MG63 (cell line): ENCODE measurements around the gene STK26. TPM values are rescaled to one million over a fixed set of nuclear protein-coding genes. Genes with fewer than 3 reads are reported as not detected.
"Not testable (repeated sequence)": the region's sequence is repeated elsewhere in the genome, so short reads cannot be mapped to it uniquely, and the experiment has no call there.

Source experiments
- DNase-seq: peaks from one replicate; pipeline ENCODE4 v3.0.0-alpha.2; 2020
- H3K27me3 ChIP-seq: fragments of 250-450 bp; sonication (Bioruptor Pico); 2 replicates; pipeline ENCODE4 v1.5.1; 2020; ENCODE audit warnings: mild to moderate bottlenecking, moderate library complexity
- H3K36me3 ChIP-seq: fragments of 250-450 bp; sonication (Bioruptor Pico); 2 replicates; pipeline ENCODE4 v1.5.1; 2020; ENCODE audit warnings: mild to moderate bottlenecking, moderate library complexity
- H3K4me3 ChIP-seq: fragments of 250-450 bp; sonication (Bioruptor Pico); 2 replicates; pipeline ENCODE4 v1.5.1; 2020; ENCODE audit warnings: mild to moderate bottlenecking, moderate library complexity
- H3K9me3 ChIP-seq: fragments of 250-450 bp; sonication (Bioruptor Pico); 2 replicates; pipeline ENCODE4 v1.5.1; 2020; ENCODE audit warnings: mild to moderate bottlenecking, moderate library complexity
- total RNA-seq: library from RNA; depleted of rRNA; stranded (reverse); fragments of >200 nt; shearing (Covaris generic); gene quantifications from 2 replicates; pipeline ENCODE4 v1.2.3, GENCODE V29; 2014; ENCODE audit warnings: low replicate concordance; rRNA removed

The STK26 gene
- 4.5 and 12.3 TPM in 2 replicates for total RNA-seq

DNA sequence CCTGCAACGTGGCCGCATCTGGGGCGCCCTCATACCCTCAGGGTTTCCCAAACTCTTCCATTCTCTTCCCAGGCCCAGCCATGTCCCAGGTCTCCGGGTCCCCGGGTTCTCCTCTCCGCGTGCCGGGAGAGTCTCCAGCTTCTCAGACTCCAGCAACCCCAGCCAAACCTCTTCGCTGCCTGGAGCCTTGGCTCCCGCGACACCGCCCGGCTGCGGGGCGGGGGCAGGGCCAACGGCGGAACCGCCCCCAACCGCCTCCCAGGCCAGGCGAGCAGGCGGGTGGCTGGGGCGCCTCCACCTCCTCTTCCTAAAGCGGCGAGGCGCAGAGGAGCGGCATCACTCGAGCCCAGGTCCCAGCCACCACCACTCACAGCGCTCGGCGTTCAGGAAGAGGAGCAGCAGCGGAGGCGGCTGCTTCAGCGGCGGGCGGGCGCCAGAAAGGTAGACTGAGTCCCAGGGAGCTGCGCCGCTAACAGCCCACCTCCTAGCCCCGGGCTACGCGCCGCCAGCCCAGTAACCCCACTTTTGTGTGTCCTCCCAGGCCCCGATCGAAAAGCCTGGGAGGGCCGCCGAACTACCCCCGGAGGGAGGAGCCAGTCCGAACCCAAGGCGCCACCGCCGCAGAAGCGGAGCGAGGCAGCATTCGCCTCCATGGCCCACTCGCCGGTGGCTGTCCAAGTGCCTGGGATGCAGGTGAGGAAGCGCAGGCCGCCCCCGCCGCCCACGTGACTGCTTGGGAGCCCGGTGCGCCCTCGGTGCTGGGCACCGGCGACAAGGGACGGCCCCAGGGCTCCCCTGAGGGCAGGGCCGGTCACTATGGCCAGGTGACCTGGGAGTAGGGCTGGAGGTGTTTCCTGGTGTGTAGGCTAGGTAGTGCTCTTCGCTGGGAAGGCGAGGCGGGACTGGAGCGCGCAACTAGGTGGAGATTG, at the start of gene STK26:
Gene STK26, plus strand, starts transcription at position 336 of the 929 bp plus-strand sequence. Its CDS starts 316 bp downstream, at position 652.
- H3K9me3 ChIP-seq: no peaks in the 10 kb centered on the region

DNA sequence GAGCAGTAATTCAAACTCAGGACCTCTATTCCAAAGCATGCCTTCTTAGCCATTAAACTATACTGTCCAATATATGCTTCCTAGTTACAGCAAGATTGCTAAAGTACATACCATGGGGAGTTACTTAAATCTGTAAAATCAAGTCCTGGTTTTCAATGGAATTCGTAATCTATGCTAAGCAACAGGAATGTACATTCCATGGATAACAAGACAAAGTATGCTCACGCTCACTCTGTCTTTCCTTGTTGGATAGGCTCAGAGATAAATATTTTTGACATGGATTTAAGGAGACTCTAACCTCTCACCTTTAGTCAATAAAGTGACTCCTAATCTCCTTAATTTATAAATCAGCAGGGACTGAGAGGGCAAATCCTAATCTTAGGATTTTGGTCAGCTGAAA, 47.3 kb upstream of the STK26 start:
- DNase-seq: no peak
- no peaks in the 10 kb centered on the region for H3K36me3 ChIP-seq
- H3K4me3 ChIP-seq: no peak overlapping the region
- no peaks in the 10 kb centered on the region for H3K9me3 ChIP-seq
- no peaks in the 10 kb centered on the region for H3K27me3 ChIP-seq

More for the DNA sequence above, at the start of gene STK26:
- Histone ChIP-seq H3K36me3 (no peaks in the 10 kb centered on the region), H3K4me3 (peak within 1 kb of the TSS; percentile 46), H3K27me3 (no peaks in the 10 kb centered on the region; the same call in 1 of the 2 replicates)
- peak; percentile 55 for DNase-seq

DNA sequence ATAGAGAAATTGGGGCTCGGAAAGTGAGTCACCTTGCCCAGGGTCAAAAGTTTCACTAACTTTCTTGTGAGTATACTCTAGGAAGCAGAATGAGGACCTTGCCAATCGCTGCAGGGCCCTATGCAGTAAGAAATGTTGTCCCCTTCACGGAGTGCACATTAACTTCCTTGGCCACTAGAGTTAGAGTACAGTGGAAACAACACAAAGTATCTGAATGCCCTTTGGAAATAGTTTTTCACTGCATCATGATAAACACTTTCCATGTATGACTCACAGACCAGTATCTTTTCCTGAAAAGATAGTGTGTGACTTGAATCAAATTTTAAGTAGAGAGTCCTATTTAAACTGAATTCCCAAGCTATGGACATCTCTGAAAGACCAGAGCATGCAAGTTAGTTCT, 45.5 kb upstream of the STK26 start:
- no peaks in the 10 kb centered on the region for H3K27me3 ChIP-seq
- DNase-seq: no peak
- no peak overlapping the region for H3K4me3 ChIP-seq
- no peaks in the 10 kb centered on the region for H3K9me3 ChIP-seq
- H3K36me3 ChIP-seq: no peaks in the 10 kb centered on the region

DNA sequence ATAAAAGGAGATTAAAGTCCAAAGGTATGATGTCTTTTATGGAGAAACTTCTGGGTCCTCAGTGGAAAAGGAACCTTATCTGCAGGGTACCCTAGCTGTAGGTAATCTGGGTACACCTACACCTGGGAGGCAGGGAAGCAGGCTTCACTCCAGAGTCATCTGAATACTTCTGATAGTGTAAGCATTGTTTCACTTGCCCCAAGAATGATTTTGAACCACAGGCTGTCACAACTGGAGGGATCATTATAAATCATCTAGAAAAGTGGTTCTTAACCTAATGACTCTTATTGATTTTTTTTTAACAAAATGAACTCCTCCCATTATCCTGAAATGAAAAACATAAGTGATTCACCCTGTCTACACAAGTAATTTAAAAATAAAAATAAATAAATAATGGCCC, 44.0 kb upstream of the STK26 start:
- no peak for DNase-seq
- no peaks in the 10 kb centered on the region for H3K36me3 ChIP-seq
- H3K4me3 ChIP-seq: no peak overlapping the region
- H3K9me3 ChIP-seq: no peaks in the 10 kb centered on the region
- no peaks in the 10 kb centered on the region for H3K27me3 ChIP-seq

DNA sequence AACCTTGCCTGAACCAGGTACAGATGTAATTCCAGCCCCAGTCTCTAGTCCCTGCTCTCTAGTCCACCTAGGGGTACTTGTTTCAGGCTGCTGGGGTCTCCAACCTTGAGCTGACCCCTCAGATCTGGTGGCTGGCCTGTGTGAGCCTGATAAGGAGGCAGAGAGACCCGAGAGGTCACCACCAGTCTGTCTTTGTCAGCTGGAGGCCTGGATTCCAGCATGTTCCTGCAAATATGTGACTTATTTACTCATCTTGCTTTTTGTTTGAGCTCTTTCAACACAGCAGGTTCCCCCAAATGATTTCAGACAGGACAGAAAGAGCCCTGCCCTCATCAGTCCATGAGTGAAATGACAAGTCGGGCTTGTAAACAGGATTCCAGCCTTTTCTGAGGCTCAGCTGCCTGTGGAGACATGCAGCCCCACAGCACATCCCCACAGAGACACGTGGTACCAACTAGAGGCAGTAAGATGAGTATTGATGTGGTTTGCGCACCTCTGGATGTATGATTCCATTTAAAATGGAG, 37.5 kb upstream of the STK26 start:
- no peak for DNase-seq
- H3K36me3 ChIP-seq: no peaks in the 10 kb centered on the region

DNA sequence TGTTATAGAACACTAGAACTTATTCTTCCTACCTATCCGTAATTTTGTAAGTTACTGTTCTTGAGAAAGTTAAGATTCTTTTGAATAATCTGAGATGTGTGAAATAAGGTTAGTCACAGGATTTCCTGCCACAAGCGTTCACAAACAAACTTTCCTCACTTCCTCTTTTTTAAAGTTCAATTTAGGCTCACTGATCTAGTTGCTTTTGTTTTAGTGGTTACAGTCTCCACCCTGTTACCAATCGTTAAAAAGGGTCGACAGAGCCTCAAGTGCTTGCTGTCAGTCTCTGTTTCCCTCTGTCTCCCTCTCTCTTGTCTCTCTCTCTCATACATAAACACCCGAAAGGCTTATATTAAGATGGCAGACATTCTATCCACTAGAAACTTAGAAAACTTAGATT, 35.9 kb upstream of the STK26 start:
- H3K4me3 ChIP-seq: no peak overlapping the region
- no peaks in the 10 kb centered on the region for H3K27me3 ChIP-seq
- no peaks in the 10 kb centered on the region for H3K36me3 ChIP-seq
- no peaks in the 10 kb centered on the region for H3K9me3 ChIP-seq
- DNase-seq: no peak

More for the DNA sequence above, 37.5 kb upstream of the STK26 start:
- Histone ChIP-seq H3K4me3 (no peak overlapping the region), H3K27me3 (no peaks in the 10 kb centered on the region), H3K9me3 (no peaks in the 10 kb centered on the region)

GRCh38 chrX:131988236-131988635, 34.9 kb upstream of the STK26 start:
- DNase-seq: no peak
- H3K4me3 ChIP-seq: no peak overlapping the region
- H3K9me3 ChIP-seq: no peaks in the 10 kb centered on the region
- no peaks in the 10 kb centered on the region for H3K36me3 ChIP-seq
- no peaks in the 10 kb centered on the region for H3K27me3 ChIP-seq

DNA sequence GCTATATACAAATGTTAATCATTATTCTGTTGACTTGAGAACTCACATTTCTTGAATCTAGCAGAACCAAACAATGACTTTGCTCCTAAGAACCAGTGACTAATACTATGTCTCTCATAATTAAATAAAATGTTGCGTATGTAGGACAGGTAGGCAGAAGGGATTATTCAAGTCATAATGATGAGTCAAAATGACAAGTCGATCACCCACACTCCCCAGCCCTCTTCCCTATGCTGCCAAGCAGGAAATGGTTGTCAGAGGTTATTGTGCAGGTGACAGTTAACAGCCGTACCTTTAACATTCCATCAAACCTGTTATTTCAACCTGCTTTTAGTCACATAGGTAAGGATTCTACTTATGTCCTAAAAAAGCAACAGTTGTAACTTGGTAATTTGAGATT, 22.0 kb upstream of the STK26 start:
- DNase-seq: no peak
- H3K27me3 ChIP-seq: no peaks in the 10 kb centered on the region
- no peaks in the 10 kb centered on the region for H3K36me3 ChIP-seq

DNA sequence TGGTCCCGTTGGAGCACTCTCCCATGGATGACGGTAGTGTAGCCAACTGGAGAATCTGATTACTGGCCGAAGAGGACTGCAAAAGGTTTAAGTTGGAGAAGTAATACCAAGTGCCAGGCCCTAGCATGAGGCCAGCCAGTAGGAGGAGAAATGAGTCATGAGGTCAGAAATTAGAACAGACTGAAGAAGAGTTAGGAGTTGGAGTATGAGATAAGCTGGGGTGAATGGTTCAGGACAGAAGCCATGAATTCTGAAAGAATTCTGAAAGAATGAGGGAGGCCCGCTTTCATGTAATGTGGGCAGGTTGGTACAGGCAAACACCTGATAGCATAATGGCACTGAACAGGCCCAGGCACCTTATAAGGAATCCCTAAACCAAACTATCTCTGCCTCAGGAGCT, 18.4 kb upstream of the STK26 start:
- no peaks in the 10 kb centered on the region for H3K27me3 ChIP-seq
- no peak overlapping the region for H3K4me3 ChIP-seq
- no peaks in the 10 kb centered on the region for H3K36me3 ChIP-seq
- DNase-seq: no peak
- H3K9me3 ChIP-seq: no peaks in the 10 kb centered on the region

More for the DNA sequence above, 22.0 kb upstream of the STK26 start:
- H3K4me3 ChIP-seq: no peak overlapping the region
- no peaks in the 10 kb centered on the region for H3K9me3 ChIP-seq

- H3K27me3 ChIP-seq: no peaks in the 10 kb centered on the region
Measured at GRCh38 chrX:132009350-132009749, 13.8 kb upstream of the STK26 start.

DNA sequence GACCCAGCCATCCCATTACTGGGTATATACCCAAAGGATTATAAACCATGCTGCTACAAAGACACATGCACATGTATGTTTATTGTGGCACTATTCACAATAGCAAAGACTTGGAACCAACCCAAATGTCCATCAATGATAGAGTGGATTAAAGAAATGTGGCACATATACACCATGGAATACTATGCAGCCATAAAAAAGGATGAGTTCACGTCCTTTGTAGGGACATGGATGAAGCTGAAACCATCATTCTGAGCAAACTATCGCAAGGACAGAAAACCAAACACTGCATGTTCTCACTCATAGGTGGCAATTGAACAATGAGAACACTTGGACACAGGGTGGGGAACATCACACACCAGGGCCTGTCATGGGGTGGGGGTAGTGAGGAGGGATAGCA, 12.9 kb upstream of the STK26 start:
- not testable (repeated sequence) for H3K4me3 ChIP-seq, H3K27me3 ChIP-seq, H3K9me3 ChIP-seq, DNase-seq, H3K36me3 ChIP-seq

More at GRCh38 chrX:132009350-132009749, 13.8 kb upstream of the STK26 start:
- H3K4me3 ChIP-seq: no peak overlapping the region
- H3K36me3 ChIP-seq: no peaks in the 10 kb centered on the region
- no peaks in the 10 kb centered on the region for H3K9me3 ChIP-seq
- no peak for DNase-seq

DNA sequence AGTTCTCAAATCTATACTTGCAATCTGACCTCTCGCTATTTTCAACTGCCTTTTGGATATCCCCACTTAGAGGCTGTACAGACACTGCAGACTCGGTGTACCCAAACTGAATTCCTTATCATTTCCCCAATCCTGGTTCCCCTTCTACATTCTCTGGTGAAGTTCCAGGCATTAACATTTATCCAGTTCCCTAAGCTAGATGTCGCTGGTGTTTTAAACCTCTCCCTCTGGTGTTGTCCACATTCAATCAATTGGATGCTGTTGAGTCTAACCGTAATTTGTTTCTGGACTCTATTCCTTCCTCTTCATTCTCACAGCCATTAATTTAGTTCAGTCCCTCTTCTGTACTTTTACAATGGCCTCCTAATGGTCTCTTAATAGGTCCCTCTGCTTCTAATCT, 7.2 kb upstream of the STK26 start:
- Histone ChIP-seq H3K36me3 (no peaks in the 10 kb centered on the region), H3K27me3 (no peaks in the 10 kb centered on the region), H3K9me3 (no peaks in the 10 kb centered on the region), H3K4me3 (no peak overlapping the region)
- no peak for DNase-seq

GRCh38 chrX:132016628-132017430, 6.3 kb upstream of the STK26 start:
- no peak for DNase-seq
- Histone ChIP-seq H3K4me3 (no peak overlapping the region), H3K9me3 (no peaks in the 10 kb centered on the region), H3K27me3 (no peaks in the 10 kb centered on the region), H3K36me3 (no peaks in the 10 kb centered on the region)

DNA sequence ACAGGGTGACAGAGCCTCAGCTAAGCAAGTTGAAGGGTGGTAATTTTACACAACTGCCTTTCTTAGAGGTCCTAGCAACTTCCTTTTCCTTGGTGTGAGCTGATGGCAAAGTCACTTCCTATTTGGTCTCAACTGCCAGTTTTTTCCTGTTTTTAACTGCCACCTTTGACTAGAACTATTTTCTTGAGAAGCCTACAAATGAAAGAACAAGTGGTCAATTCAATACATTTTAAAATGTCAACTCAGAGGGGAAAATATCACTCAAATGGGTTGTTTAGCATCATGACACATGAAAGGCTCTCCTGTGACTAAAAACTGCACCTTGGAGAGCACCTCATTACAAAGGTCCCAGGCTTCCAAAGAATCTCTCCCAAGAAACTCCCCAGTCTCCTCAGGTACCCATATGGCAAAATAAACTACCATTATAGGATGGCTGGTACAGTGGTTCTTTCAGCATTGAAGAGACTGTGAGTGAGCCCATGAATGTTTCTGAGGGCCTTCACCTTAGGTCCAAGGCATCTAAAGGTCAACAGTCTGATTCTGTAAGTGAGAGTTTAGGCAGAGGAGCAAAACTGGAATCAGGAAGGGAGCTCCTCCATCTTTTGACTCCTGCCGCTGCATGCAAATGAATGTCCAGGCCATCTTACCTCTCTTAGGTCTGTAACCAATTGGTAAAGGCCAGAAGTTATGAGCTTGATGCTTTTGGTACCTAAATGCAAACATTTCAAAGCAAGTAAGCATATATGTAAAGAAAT, 5.5 kb upstream of the STK26 start:
- no peak for DNase-seq
- H3K4me3 ChIP-seq: no peak overlapping the region
- H3K9me3 ChIP-seq: no peaks in the 10 kb centered on the region
- no peaks in the 10 kb centered on the region for H3K27me3 ChIP-seq
- no peaks in the 10 kb centered on the region for H3K36me3 ChIP-seq

DNA sequence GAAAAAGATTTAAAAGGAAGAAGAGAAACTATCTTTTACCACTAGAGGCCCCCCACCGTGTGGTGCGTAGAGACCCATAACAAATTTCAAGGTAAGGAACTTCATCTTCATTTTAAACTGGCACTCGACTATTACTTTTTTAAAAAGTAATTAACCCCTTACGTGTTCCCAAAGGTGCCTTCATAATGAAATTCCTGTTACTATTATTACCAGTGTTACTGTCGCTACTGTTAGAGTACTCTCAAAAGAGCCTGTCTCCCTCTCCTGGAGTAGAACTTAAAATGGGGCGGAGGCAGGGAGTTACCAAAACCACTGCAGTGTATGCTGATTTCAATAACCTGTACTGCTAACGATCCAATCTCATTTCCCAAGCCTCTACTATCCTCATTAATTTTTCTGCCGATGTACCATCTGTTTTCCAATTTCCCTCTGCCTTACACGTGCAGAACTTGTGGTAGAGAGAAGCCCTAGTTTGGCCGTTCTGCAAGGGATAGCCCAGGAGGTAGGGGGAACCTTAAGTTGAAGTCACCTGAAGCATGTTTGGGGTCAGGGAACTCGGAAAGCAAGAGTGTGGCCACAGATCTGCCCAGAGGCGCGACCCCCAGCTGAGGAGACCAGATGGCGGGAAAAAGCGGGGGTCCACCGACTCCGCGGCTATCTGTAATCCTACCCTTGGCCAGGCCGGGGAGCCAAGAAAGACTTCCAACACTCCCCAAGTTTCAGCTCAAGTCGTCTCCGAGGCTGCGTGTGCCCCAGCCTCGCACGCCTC, 720 bp upstream of the STK26 start:
- peak overlapping the region; percentile 46; the same call in 1 of the 2 replicates for H3K4me3 ChIP-seq
- no peaks in the 10 kb centered on the region for H3K9me3 ChIP-seq
- no peak for DNase-seq
- no peaks in the 10 kb centered on the region; the same call in 1 of the 2 replicates for H3K27me3 ChIP-seq
- no peaks in the 10 kb centered on the region for H3K36me3 ChIP-seq

DNA sequence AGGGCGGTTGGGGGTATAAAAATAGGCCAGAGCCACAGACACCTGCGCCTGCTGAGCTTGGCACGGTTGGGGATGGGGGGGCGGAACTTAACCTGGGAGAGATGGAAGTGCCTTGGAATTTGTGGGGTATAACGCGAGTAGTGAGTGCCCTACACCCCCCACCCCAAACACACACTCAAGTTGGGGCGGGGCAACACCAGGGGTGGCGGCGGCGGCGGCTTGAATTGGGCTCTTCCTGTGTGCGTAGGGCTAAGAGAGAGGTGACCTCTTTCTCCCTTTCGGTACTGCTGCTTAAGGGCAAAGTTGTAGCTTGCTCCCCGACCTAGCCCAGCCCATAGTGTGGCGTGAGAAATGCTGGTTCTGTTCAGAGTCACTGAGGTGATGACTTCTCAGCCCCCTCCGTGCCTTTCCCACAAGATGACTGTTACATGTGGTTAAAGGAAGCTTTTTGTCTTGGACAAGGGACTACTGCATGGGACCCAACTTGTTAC, 839 bp downstream of the STK26 start:
- no peak for DNase-seq
- H3K4me3 ChIP-seq: peak overlapping the region; percentile 46

More for the DNA sequence above, 839 bp downstream of the STK26 start:
- Histone ChIP-seq H3K27me3 (no peaks in the 10 kb centered on the region; the same call in 1 of the 2 replicates), H3K36me3 (no peaks in the 10 kb centered on the region), H3K9me3 (no peaks in the 10 kb centered on the region)
